ENCODE data around the gene UBE2J1. TPM values are rescaled to one million over a fixed set of nuclear protein-coding genes. Genes with fewer than 3 reads are reported as not detected.
A peak's percentile ranks its signal among the peaks of the same experiment; 100 is the strongest.

The UBE2J1 gene
- total RNA-seq, 1 donor from 2014 or later, result 93.3 TPM

GRCh38 chr6:89372506-89372901 is 20.0 kb upstream of the UBE2J1 start:
- DNase-seq (ENCODE audit: low read depth), result no peak
- H3K36me3 Mint-ChIP-seq (ENCODE audit: low read depth, unreplicated experiment), result no peaks in the 10 kb centered on the region
- H3K4me3 ChIP-seq (ENCODE audit: insufficient read depth, low read depth, low read length), result no peak overlapping the region
- no peak for TF ChIP-seq EZH2 (IDR thresholded peaks at IDR 0.05; ENCODE audit: insufficient read depth, low read length)
- no peak for TF ChIP-seq CTCF (IDR thresholded peaks at IDR 0.05; ENCODE audit: insufficient read depth, low read depth, low read length)
- FAIRE-seq, result no peak
- no peaks in the 10 kb centered on the region for H3K27me3 ChIP-seq (ENCODE audit: insufficient read depth, low read length)
- no peak overlapping the region for H2AFZ ChIP-seq (ENCODE audit: low read depth, low read length)
- H3K9me3 ChIP-seq (ENCODE audit: insufficient read depth, low read depth, low read length), result no peaks in the 10 kb centered on the region
- H3K9ac ChIP-seq (ENCODE audit: low read length), result no peak overlapping the region
- H4K20me1 ChIP-seq (ENCODE audit: insufficient read depth, low read length), result no peaks in the 10 kb centered on the region
- H3K36me3 ChIP-seq (ENCODE audit: insufficient read depth, low read length), result no peaks in the 10 kb centered on the region
- no peak overlapping the region for H3K4me2 ChIP-seq (ENCODE audit: low read length)
- H3K9me3 Mint-ChIP-seq (ENCODE audit: unreplicated experiment), result no peaks in the 10 kb centered on the region
- no peaks in the 10 kb centered on the region for H3K27me3 Mint-ChIP-seq (ENCODE audit: low read depth, unreplicated experiment)
- H3K79me2 ChIP-seq (ENCODE audit: insufficient read depth, low read length), result no peaks in the 10 kb centered on the region
- H3K4me1 Mint-ChIP-seq (ENCODE audit: low read depth, unreplicated experiment), result no peaks in the 10 kb centered on the region
- no peak overlapping the region for H3K27ac Mint-ChIP-seq (ENCODE audit: unreplicated experiment)
- no peaks in the 10 kb centered on the region for H3K4me1 ChIP-seq (ENCODE audit: insufficient read depth, low read length)
- no peak overlapping the region for H3K27ac ChIP-seq (ENCODE audit: low read depth, low read length)
- H3K4me3 Mint-ChIP-seq (ENCODE audit: unreplicated experiment), result no peak overlapping the region

GRCh38 chr6:89371849-89372505 is 19.5 kb upstream of the UBE2J1 start:
- DNase-seq (ENCODE audit: low read depth), result no peak

More at GRCh38 chr6:89371849-89372505, 19.5 kb upstream of the UBE2J1 start:
- Histone ChIP-seq H2AFZ (ENCODE audit: low read depth, low read length) (no peak overlapping the region), H4K20me1 (ENCODE audit: insufficient read depth, low read length) (no peaks in the 10 kb centered on the region), H3K36me3 (ENCODE audit: insufficient read depth, low read length) (no peaks in the 10 kb centered on the region), H3K9me3 (ENCODE audit: insufficient read depth, low read depth, low read length) (no peaks in the 10 kb centered on the region), H3K79me2 (ENCODE audit: insufficient read depth, low read length) (no peaks in the 10 kb centered on the region), H3K9ac (ENCODE audit: low read length) (no peak overlapping the region), H3K27me3 (ENCODE audit: insufficient read depth, low read length) (no peaks in the 10 kb centered on the region), H3K4me2 (ENCODE audit: low read length) (no peak overlapping the region), H3K4me1 (ENCODE audit: insufficient read depth, low read length) (no peaks in the 10 kb centered on the region), H3K4me3 (ENCODE audit: insufficient read depth, low read depth, low read length) (no peak overlapping the region), H3K27ac (ENCODE audit: low read depth, low read length) (no peak overlapping the region)
- peak; percentile 13 for FAIRE-seq
- H3K4me1 Mint-ChIP-seq (ENCODE audit: low read depth, unreplicated experiment), result no peaks in the 10 kb centered on the region
- no peaks in the 10 kb centered on the region for H3K9me3 Mint-ChIP-seq (ENCODE audit: unreplicated experiment)
- H3K27me3 Mint-ChIP-seq (ENCODE audit: low read depth, unreplicated experiment), result no peaks in the 10 kb centered on the region
- H3K4me3 Mint-ChIP-seq (ENCODE audit: unreplicated experiment), result no peak overlapping the region
- TF ChIP-seq EZH2 (IDR thresholded peaks at IDR 0.05; ENCODE audit: insufficient read depth, low read length) (no peak), CTCF (IDR thresholded peaks at IDR 0.05; ENCODE audit: insufficient read depth, low read depth, low read length) (peak; percentile 92)
- H3K36me3 Mint-ChIP-seq (ENCODE audit: low read depth, unreplicated experiment), result no peaks in the 10 kb centered on the region
- no peak overlapping the region for H3K27ac Mint-ChIP-seq (ENCODE audit: unreplicated experiment)
